Neuron (in vitro differentiated cells): Measurements from ENCODE around the gene HOXC12.

Source experiments
- H2AFZ ChIP-seq: one replicate; pipeline ENCODE4 v1.6.1; 2013; ENCODE audit warnings: low read depth, mild to moderate bottlenecking, inconsistent platforms, low read length, moderate library complexity
- H3K27me3 ChIP-seq: one replicate; pipeline ENCODE4 v1.6.1; 2013; ENCODE audit warnings: low read length; ENCODE audit not compliant: insufficient read depth
- H3K36me3 ChIP-seq: one replicate; pipeline ENCODE4 v1.6.1; 2013; ENCODE audit warnings: low read length; ENCODE audit not compliant: insufficient read depth
- H3K4me1 ChIP-seq: one replicate; pipeline ENCODE4 v1.6.1; 2013; ENCODE audit warnings: low read length; ENCODE audit not compliant: insufficient read depth
- H3K4me3 ChIP-seq: 2 replicates; pipeline ENCODE4 v1.5.1; 2013; ENCODE audit warnings: mild to moderate bottlenecking, low read length, moderate library complexity
- H3K9me3 ChIP-seq: one replicate; pipeline ENCODE4 v1.6.1; 2013; ENCODE audit warnings: low read length

Gene HOXC12

DNA sequence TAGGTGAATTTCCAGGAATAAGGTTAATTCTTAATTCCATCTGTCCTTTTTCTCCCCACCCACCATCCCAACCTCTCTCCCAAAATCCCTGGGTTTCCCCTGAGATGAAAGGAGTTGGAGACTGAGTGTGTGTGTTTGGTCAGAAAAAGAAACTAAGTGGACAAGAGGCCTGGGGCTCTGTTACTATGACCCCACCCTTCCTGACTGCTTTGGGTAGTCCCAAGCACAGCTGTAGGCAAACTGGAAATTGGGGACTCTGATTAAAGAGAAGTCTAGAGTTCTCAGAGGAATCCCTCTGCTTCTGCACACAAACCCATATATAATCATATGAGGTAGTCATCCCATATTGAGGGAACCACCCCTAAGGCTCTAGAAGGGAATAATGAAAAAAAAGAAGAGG is 7.0 kb upstream of the HOXC12 start:
- H3K36me3 ChIP-seq = no peaks in the 10 kb centered on the region
- peaks cover 6% of the 10 kb centered on the region for H3K9me3 ChIP-seq
- no peaks in the 10 kb centered on the region for H3K4me1 ChIP-seq
- H2AFZ ChIP-seq = no peak overlapping the region
- no peak overlapping the region for H3K4me3 ChIP-seq
- peaks cover 99% of the 10 kb centered on the region for H3K27me3 ChIP-seq

- Histone ChIP-seq H3K36me3 (no peaks in the 10 kb centered on the region), H3K4me3 (no peak overlapping the region), H3K9me3 (peaks cover 6% of the 10 kb centered on the region), H2AFZ (no peak overlapping the region), H3K4me1 (no peaks in the 10 kb centered on the region), H3K27me3 (peaks cover 99% of the 10 kb centered on the region)
These were observed 5.8 kb upstream of the HOXC12 start for GRCh38 chr12:53948650-53949593.

DNA sequence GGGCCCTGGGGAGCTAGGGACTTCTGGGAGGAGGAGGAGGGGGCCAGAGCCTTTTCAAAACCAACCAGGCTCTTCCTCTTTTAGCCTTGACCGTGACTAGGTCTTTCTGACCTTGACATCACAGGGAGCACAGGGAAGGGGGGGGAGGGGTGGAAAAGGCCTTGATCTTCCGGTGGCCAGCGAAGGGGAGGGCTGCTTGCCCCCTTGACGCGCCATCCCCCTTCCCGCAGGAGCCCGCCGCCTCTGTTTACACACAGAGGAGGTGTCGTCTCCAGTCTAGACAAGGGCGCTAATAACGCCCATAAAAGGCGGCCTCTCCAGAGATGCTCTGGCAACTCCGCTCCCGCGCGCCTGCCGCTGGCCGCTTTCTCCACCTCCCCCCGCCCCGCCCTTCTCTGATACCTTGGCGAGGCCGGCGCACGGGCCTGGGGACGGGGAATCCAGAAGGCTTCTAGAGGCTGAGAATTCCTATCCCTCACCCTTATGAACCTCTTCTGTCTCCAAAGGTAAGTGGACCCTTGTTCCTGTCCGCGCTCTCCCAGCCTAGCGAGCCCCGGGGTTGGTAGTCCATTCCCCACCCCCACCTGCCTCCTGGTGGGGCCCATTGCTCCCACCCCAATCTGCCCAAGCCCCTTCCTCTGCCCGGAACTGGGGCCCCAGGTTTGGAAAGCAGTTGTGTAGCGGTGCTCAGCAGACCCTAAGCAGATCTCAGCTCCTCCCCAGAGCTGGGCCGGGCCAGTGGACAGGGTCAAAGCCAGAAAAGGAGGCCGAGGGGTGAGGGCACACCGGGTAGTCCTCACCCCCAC is 4.9 kb upstream of the HOXC12 start:
- Histone ChIP-seq H3K9me3 (peaks cover 2% of the 10 kb centered on the region), H3K27me3 (peaks cover 99% of the 10 kb centered on the region), H3K4me1 (no peaks in the 10 kb centered on the region), H3K36me3 (no peaks in the 10 kb centered on the region), H2AFZ (no peak overlapping the region), H3K4me3 (no peak overlapping the region)

DNA sequence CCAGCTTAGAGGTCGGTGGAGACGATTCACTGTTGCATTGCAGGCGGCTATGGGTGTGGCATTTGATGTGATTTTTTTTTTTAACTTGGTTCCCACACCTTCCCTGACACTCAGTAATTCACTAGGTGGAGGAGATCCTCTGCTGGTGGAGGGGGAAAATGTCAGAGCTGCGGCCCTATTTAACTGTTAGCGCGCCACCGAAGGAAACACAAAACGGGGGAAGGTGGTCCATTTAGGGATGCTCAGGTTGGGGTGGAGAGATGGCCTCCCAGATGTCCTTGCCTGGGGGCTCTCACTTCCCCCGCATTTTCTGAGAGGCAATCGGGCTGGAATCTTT is 4.3 kb upstream of the HOXC12 start:
- no peaks in the 10 kb centered on the region for H3K36me3 ChIP-seq
- no peak overlapping the region for H2AFZ ChIP-seq
- H3K27me3 ChIP-seq = peaks cover 98% of the 10 kb centered on the region
- H3K4me3 ChIP-seq = no peak overlapping the region
- peaks cover 5% of the 10 kb centered on the region for H3K9me3 ChIP-seq
- no peaks in the 10 kb centered on the region for H3K4me1 ChIP-seq

- no peaks in the 10 kb centered on the region for H3K36me3 ChIP-seq
- no peaks in the 10 kb centered on the region for H3K4me1 ChIP-seq
- H3K27me3 ChIP-seq = peaks cover 98% of the 10 kb centered on the region
- H3K9me3 ChIP-seq = peaks cover 5% of the 10 kb centered on the region
- no peak overlapping the region for H3K4me3 ChIP-seq
- H2AFZ ChIP-seq = no peak overlapping the region
These were observed 3.7 kb upstream of the HOXC12 start for GRCh38 chr12:53950789-53951576.

GRCh38 chr12:53951577-53952334 is 2.9 kb upstream of the HOXC12 start:
- Histone ChIP-seq H3K4me3 (no peak overlapping the region), H3K9me3 (peaks cover 5% of the 10 kb centered on the region), H3K27me3 (peaks cover 98% of the 10 kb centered on the region), H2AFZ (no peak overlapping the region), H3K4me1 (no peaks in the 10 kb centered on the region), H3K36me3 (no peaks in the 10 kb centered on the region)

DNA sequence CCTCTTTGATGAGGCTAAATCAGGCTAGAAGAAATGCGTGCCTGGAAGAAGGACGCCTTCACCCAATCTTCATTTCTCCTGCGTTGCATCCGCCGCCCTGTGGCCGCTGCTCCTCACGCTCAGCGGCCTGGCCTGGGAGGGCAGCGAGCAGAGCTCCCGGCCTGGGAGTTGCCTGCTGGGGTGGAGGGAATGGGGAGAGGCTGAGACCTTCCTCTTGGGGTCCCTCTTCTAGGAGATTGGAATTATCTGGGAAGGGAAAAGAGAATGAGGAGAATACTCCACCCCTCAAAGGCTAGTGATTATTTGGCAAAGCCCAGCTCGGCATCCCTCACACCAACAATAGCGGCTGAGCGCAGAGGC is 2.4 kb upstream of the HOXC12 start:
- Histone ChIP-seq H3K27me3 (peaks cover 100% of the 10 kb centered on the region), H3K4me3 (no peak overlapping the region), H3K4me1 (no peaks in the 10 kb centered on the region), H3K9me3 (peaks cover 5% of the 10 kb centered on the region), H2AFZ (no peak overlapping the region), H3K36me3 (no peaks in the 10 kb centered on the region)

DNA sequence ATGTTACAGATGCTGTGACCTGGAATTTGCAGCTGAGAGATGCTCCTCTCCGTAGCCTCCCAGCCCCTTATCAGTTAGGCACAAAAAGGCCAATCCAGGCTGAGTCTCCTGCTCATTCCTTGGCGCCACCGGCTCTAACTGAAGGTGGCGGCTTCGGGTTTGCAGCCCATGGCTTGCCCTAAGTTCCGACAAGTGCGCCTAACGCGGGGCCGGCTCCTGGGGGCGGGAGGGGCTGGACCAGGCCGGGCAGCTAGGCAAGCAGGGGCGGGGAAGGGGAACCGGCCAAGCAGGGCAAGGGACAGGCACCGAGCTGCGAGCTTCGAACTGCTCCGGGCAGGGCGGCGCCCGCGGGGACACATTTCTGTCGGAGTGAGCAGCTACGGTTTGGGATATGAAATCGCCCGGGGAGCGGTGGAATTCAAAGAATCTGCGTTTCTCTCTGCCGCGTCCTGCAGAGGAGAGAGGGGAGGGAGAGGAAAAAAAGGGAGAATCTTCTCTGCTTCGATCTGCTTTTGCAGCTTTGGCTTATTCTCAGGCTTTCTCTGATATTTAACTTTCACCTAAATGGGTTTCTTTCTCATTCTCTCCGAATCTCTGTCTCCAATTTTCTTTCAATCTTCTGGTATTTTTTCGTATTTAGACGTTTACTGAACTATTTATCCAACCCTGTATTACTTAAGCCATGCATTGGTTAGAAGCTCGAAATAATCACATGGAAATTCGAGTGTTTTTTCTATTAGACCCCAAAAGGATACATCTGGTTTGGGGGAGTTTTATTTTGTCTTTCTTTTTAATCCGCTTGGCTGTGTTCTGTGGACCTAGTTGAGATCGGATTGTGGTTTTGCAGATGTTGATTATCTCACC is 1.6 kb upstream of the HOXC12 start:
- Histone ChIP-seq H3K9me3 (peaks cover 5% of the 10 kb centered on the region), H2AFZ (no peak overlapping the region), H3K27me3 (peaks cover 100% of the 10 kb centered on the region), H3K36me3 (no peaks in the 10 kb centered on the region), H3K4me3 (no peak overlapping the region), H3K4me1 (no peaks in the 10 kb centered on the region)

DNA sequence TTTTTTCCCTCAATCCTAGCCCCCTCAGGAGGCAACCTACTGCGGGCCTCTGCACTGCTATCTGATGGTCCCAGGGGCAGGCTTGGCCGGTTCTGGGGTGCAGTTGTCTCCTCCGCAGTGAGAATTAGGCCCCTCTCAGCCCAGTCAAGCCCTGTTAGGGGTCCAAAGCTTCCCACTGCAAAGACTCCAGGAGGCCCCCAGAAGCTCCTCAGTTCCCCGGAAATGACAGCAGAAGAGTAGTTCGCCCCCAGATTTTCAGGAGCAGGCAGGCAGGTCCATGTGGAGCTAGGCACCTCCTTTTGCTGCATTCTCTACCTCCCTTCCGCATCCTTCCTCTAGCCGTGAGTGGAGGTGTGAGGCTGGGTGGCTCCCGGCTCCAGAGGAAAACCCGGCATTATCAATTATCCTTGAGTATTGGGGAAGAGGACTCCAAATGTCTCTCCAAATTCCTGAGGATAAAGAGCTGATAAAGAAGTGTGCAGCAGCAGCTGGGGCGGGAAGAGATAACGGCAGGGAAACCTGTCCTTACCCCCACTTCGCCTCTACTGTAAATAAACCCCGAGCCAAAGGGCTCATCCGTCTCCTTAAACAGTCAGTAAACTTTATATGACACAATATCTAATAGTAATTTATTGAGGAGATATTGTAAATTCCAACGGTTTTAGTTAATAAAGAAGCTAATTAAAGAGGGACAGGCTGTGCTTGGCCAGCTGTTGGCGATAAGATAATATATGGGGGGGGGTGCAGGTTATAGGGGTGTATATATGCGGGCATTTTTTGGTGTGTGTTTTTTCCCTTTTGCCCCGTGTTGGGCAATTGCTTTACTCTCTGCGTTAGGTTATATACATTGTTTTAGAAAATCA is 641 bp upstream of the HOXC12 start:
- Histone ChIP-seq H3K4me1 (no peaks in the 10 kb centered on the region), H2AFZ (no peak overlapping the region), H3K4me3 (no peak overlapping the region), H3K9me3 (peaks cover 5% of the 10 kb centered on the region), H3K27me3 (peaks cover 99% of the 10 kb centered on the region), H3K36me3 (no peaks in the 10 kb centered on the region)

DNA sequence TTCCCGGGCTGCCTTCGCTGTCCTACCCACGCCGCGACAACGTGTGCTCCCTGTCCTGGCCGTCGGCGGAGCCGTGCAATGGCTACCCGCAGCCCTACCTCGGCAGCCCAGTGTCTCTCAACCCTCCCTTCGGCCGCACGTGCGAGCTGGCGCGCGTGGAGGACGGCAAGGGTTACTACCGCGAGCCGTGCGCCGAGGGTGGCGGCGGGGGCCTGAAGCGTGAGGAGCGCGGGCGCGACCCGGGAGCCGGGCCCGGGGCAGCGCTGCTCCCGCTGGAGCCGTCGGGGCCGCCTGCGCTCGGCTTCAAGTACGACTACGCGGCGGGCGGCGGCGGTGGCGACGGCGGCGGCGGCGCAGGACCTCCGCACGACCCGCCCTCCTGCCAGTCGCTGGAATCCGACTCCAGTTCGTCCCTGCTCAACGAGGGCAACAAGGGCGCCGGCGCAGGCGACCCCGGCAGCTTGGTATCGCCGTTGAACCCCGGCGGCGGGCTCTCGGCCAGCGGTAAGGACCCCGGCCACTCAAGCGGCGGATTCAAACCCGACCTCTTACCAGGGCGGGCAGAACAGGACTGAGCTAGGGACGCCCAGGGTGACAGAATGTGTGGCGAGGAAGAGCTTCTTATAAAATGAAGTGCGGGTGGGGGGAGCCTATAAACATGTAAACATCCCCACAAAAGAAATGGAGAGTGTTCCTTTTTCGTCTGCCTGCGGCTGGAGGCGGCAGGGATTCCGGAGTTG is 503 bp downstream of the HOXC12 start:
- Histone ChIP-seq H3K4me1 (no peaks in the 10 kb centered on the region), H3K27me3 (peaks cover 99% of the 10 kb centered on the region), H3K36me3 (no peaks in the 10 kb centered on the region), H3K9me3 (peaks cover 6% of the 10 kb centered on the region), H3K4me3 (no peak overlapping the region), H2AFZ (no peak overlapping the region)

GRCh38 chr12:53955776-53956250 is 1.1 kb downstream of the HOXC12 start:
- no peak overlapping the region for H2AFZ ChIP-seq
- H3K4me3 ChIP-seq = no peak overlapping the region
- peaks cover 99% of the 10 kb centered on the region for H3K27me3 ChIP-seq
- no peaks in the 10 kb centered on the region for H3K36me3 ChIP-seq
- peaks cover 4% of the 10 kb centered on the region for H3K9me3 ChIP-seq
- no peaks in the 10 kb centered on the region for H3K4me1 ChIP-seq
